Measurements from ENCODE around the gene CCDC154. TPM values are rescaled to one million over a fixed set of nuclear protein-coding genes. Genes with fewer than 3 reads are reported as not detected.

CCDC154 gene
- total RNA-seq, 1 experiment from 2014 or later: not detected

GRCh38 chr16:1393613-1394176, 50.7 kb downstream of the CCDC154 start:
- DNase-seq (ENCODE audit: low read depth): no peak

- DNase-seq (ENCODE audit: low read depth): no peak
These were observed 51.5 kb downstream of the CCDC154 start for GRCh38 chr16:1392826-1393225.

DNA sequence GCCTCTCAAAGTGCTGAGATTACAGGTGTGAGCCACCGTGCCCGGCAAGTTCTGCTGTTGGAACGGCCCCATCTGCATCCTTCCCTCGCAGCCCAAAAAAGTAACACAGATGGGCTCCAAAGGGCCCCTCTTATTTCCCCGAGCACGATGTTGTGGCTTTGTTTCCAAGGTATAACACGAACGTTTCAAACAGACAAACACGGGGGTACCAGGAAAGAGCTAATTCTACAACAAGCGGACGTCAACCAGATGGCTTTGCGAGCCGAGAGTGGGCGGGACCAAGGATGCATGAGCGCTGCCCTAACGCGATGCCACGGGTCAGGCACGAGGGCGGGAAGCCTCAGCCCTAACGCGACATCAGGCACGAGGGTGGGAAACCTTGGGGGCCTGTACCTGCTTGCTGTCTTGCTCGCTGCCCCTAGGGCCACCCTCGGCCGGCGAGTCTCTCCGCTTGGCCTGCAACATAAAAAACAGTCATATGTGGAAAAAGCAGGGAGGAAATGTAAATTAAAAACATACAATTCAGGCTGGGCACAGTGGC, 54.0 kb downstream of the CCDC154 start:
- no peak for DNase-seq (ENCODE audit: low read depth)

GRCh38 chr16:1389762-1390161, 54.6 kb downstream of the CCDC154 start:
- no peak for DNase-seq (ENCODE audit: low read depth)

- no peak for DNase-seq (ENCODE audit: low read depth)
These were observed 57.0 kb downstream of the CCDC154 start for GRCh38 chr16:1387331-1387730.

GRCh38 chr16:1385232-1385631, 59.1 kb downstream of the CCDC154 start:
- no peak for DNase-seq (ENCODE audit: low read depth)

Other genes with a start within 250 kb of the CCDC154 start
- 0.24 TPM in 1 of 2 replicates, not detected in the other for gene TPSG1, start 219.3 kb downstream of the CCDC154 start, total RNA-seq (2014; rRNA removed; shearing (Covaris generic))
- not detected in 2 replicates for gene TPSB2, start 214.4 kb downstream of the CCDC154 start, total RNA-seq (2014; rRNA removed; shearing (Covaris generic))
- 0.39 and 0.72 TPM in 2 replicates for gene TPSAB1, start 203.9 kb downstream of the CCDC154 start, total RNA-seq (2014; rRNA removed; shearing (Covaris generic))
- gene TPSD1, start 188.5 kb downstream of the CCDC154 start, total RNA-seq (2014; rRNA removed; shearing (Covaris generic)): not detected in 2 replicates
- gene UBE2I, start 134.9 kb downstream of the CCDC154 start, total RNA-seq (2014; rRNA removed; shearing (Covaris generic)): 50.4 and 53.6 TPM in 2 replicates
- 1.2 and 2.4 TPM in 2 replicates for gene BAIAP3, start 110.9 kb downstream of the CCDC154 start, total RNA-seq (2014; rRNA removed; shearing (Covaris generic))
- gene TSR3, start 92.7 kb downstream of the CCDC154 start, total RNA-seq (2014; rRNA removed; shearing (Covaris generic)): 50.0 and 65.5 TPM in 2 replicates
- 27.8 and 42.1 TPM in 2 replicates for gene GNPTG, start 92.6 kb downstream of the CCDC154 start, total RNA-seq (2014; rRNA removed; shearing (Covaris generic))
- 4.8 and 8.8 TPM in 2 replicates for gene UNKL, start 29.9 kb downstream of the CCDC154 start, total RNA-seq (2014; rRNA removed; shearing (Covaris generic))
- 25.1 and 30.1 TPM in 2 replicates for gene UQCC4, start 23.8 kb downstream of the CCDC154 start, total RNA-seq (2014; rRNA removed; shearing (Covaris generic))
- not detected in 2 replicates for gene PERCC1, start 13.5 kb downstream of the CCDC154 start, total RNA-seq (2014; rRNA removed; shearing (Covaris generic))
- 33.3 and 38.6 TPM in 2 replicates for gene CLCN7, start 30.5 kb upstream of the CCDC154 start, total RNA-seq (2014; rRNA removed; shearing (Covaris generic))
- gene PTX4, start 44.4 kb upstream of the CCDC154 start, total RNA-seq (2014; rRNA removed; shearing (Covaris generic)): not detected in 2 replicates
- 9.0 and 12.8 TPM in 2 replicates for gene TELO2, start 48.8 kb upstream of the CCDC154 start, total RNA-seq (2014; rRNA removed; shearing (Covaris generic))
- gene TMEM204, start 89.1 kb upstream of the CCDC154 start, total RNA-seq (2014; rRNA removed; shearing (Covaris generic)): not detected in 2 replicates
- gene IFT140, start 167.5 kb upstream of the CCDC154 start, total RNA-seq (2014; rRNA removed; shearing (Covaris generic)): 4.9 and 9.4 TPM in 2 replicates
- gene CRAMP1, start 167.8 kb upstream of the CCDC154 start, total RNA-seq (2014; rRNA removed; shearing (Covaris generic)): 3.2 and 4.7 TPM in 2 replicates
- gene JPT2, start 233.7 kb upstream of the CCDC154 start, total RNA-seq (2014; rRNA removed; shearing (Covaris generic)): 140 and 148 TPM in 2 replicates

All from RPMI7951 (cell line).